Astrocyte (in vitro differentiated cells and primary cell): ENCODE data around the gene MYBPHL. TPM values are rescaled to one million over a fixed set of nuclear protein-coding genes. Genes with fewer than 3 reads are reported as not detected.

Experiments
- DNase-seq: peaks from one replicate; pipeline ENCODE4 v3.0.0-alpha.2; 2010; ENCODE audit warnings: low read depth
- FAIRE-seq: peaks from 2 replicates; lab custom pipeline; 2011; peaks lifted over from hg19 to GRCh38; lab: Jason Lieb, UNC
- H2AFZ ChIP-seq: 2 replicates; pipeline ENCODE4 v1.6.0; 2012; ENCODE audit warnings: low read depth, low read length, inconsistent platforms
- H3K27ac ChIP-seq: 2 replicates; pipeline ENCODE4 v1.5.1; 2011; ENCODE audit warnings: low read depth, low read length, inconsistent platforms
- H3K27me3 ChIP-seq: 2 replicates; pipeline ENCODE4 v1.6.0; 2011; ENCODE audit warnings: low read length, inconsistent platforms; ENCODE audit not compliant: insufficient read depth
- H3K36me3 ChIP-seq: 2 replicates; pipeline ENCODE4 v1.5.1; 2011; ENCODE audit warnings: low read length, inconsistent platforms; ENCODE audit not compliant: insufficient read depth
- H3K4me1 ChIP-seq: 2 replicates; pipeline ENCODE4 v1.5.1; 2011; ENCODE audit warnings: low read length, inconsistent platforms; ENCODE audit not compliant: insufficient read depth
- H3K4me2 ChIP-seq: 2 replicates; pipeline ENCODE4 v1.6.0; 2012; ENCODE audit warnings: low read length, inconsistent platforms
- H3K4me3 ChIP-seq: 2 replicates; pipeline ENCODE4 v1.5.1; 2011; ENCODE audit warnings: low read depth, mild to moderate bottlenecking, low read length, inconsistent platforms; ENCODE audit not compliant: insufficient read depth
- H3K79me2 ChIP-seq: 2 replicates; pipeline ENCODE4 v1.6.0; 2012; ENCODE audit warnings: mild to moderate bottlenecking, low read length, inconsistent platforms; ENCODE audit not compliant: insufficient read depth
- H3K9ac ChIP-seq: 2 replicates; pipeline ENCODE4 v1.6.0; 2012; ENCODE audit warnings: mild to moderate bottlenecking, low read length, inconsistent platforms
- H3K9me3 ChIP-seq: 2 replicates; pipeline ENCODE4 v1.5.1; 2012; ENCODE audit warnings: low read depth, mild to moderate bottlenecking, low read length, inconsistent platforms; ENCODE audit not compliant: insufficient read depth
- H4K20me1 ChIP-seq: 2 replicates; pipeline ENCODE4 v1.6.0; 2012; ENCODE audit warnings: low read length, inconsistent platforms; ENCODE audit not compliant: insufficient read depth
- H3K27ac Mint-ChIP-seq: one replicate; pipeline ENCODE4 v1.8.0; 2021; ENCODE audit warnings: mild to moderate bottlenecking, mixed read lengths; ENCODE audit not compliant: unreplicated experiment
- H3K27me3 Mint-ChIP-seq: one replicate; pipeline ENCODE4 v1.8.0; 2021; ENCODE audit warnings: low read depth, mixed read lengths; ENCODE audit not compliant: unreplicated experiment
- H3K36me3 Mint-ChIP-seq: one replicate; pipeline ENCODE4 v1.8.0; 2021; ENCODE audit warnings: low read depth, mixed read lengths; ENCODE audit not compliant: unreplicated experiment
- H3K4me1 Mint-ChIP-seq: one replicate; pipeline ENCODE4 v1.8.0; 2021; ENCODE audit warnings: low read depth, mixed read lengths; ENCODE audit not compliant: unreplicated experiment
- H3K4me3 Mint-ChIP-seq: one replicate; pipeline ENCODE4 v1.8.0; 2021; ENCODE audit warnings: mild to moderate bottlenecking, moderate library complexity, mixed read lengths; ENCODE audit not compliant: unreplicated experiment
- H3K9me3 Mint-ChIP-seq: one replicate; pipeline ENCODE4 v1.8.0; 2021; ENCODE audit warnings: mild to moderate bottlenecking, mixed read lengths; ENCODE audit not compliant: unreplicated experiment
- CTCF ChIP-seq: IDR thresholded peaks from 2 replicates; pipeline ENCODE4 v1.5.1; 2011; ENCODE audit warnings: low read depth, mild to moderate bottlenecking, inconsistent platforms, low read length, moderate library complexity; ENCODE audit not compliant: insufficient read depth
- EZH2 ChIP-seq: IDR thresholded peaks from 2 replicates; pipeline ENCODE4 v1.6.1; 2012; ENCODE audit warnings: mild to moderate bottlenecking, low read length, inconsistent platforms; ENCODE audit not compliant: insufficient read depth
- total RNA-seq: library from RNA; stranded (reverse); gene quantifications from 2 replicates; pipeline ENCODE4 v1.2.1, GENCODE V29; 2021

The MYBPHL gene
- total RNA-seq, 1 donor from 2014 or later = not detected

- Histone ChIP-seq H3K36me3 (no peaks in the 10 kb centered on the region), H3K27me3 (no peaks in the 10 kb centered on the region), H3K4me3 (peak overlapping the region; percentile 91), H3K9me3 (no peaks in the 10 kb centered on the region), H3K4me2 (peak overlapping the region; percentile 99), H3K79me2 (peaks cover 29% of the 10 kb centered on the region), H4K20me1 (no peaks in the 10 kb centered on the region), H3K9ac (peak overlapping the region; percentile 82), H3K4me1 (peaks cover 31% of the 10 kb centered on the region), H2AFZ (peak overlapping the region; percentile 92), H3K27ac (peak overlapping the region; percentile 52)
- Mint-ChIP-seq H3K4me3 (peak overlapping the region; percentile 99), H3K4me1 (peaks cover 7% of the 10 kb centered on the region), H3K36me3 (peaks cover 7% of the 10 kb centered on the region), H3K27ac (peak overlapping the region; percentile 92), H3K27me3 (no peaks in the 10 kb centered on the region), H3K9me3 (no peaks in the 10 kb centered on the region)
- TF ChIP-seq EZH2 (no peak), CTCF (no peak)
- no peak for FAIRE-seq
- no peak for DNase-seq
These were observed 24.3 kb downstream of the MYBPHL start for GRCh38 chr1:109282497-109282951.

- no peaks in the 10 kb centered on the region for H3K9me3 Mint-ChIP-seq
- H3K9me3 ChIP-seq = no peaks in the 10 kb centered on the region
- TF ChIP-seq CTCF (no peak), EZH2 (no peak)
- H3K27me3 Mint-ChIP-seq = no peaks in the 10 kb centered on the region
- H3K27ac ChIP-seq = peak overlapping the region; percentile 11
- H2AFZ ChIP-seq = peak overlapping the region; percentile 92
- peaks cover 29% of the 10 kb centered on the region for H3K79me2 ChIP-seq
- no peaks in the 10 kb centered on the region for H3K27me3 ChIP-seq
- peaks cover 36% of the 10 kb centered on the region for H3K4me1 ChIP-seq
- H3K4me3 Mint-ChIP-seq = peak overlapping the region; percentile 99
- peak overlapping the region; percentile 82 for H3K9ac ChIP-seq
- FAIRE-seq = no peak
- H3K4me1 Mint-ChIP-seq = peaks cover 12% of the 10 kb centered on the region
- H3K4me2 ChIP-seq = peak overlapping the region; percentile 99
- no peak overlapping the region for H3K27ac Mint-ChIP-seq
- H3K36me3 Mint-ChIP-seq = peaks cover 9% of the 10 kb centered on the region
- no peaks in the 10 kb centered on the region for H4K20me1 ChIP-seq
- H3K4me3 ChIP-seq = peak overlapping the region; percentile 91
- DNase-seq = no peak
- no peaks in the 10 kb centered on the region for H3K36me3 ChIP-seq
These were observed 24.9 kb downstream of the MYBPHL start for GRCh38 chr1:109281680-109282496.

GRCh38 chr1:109280862-109281261 is 25.9 kb downstream of the MYBPHL start:
- H3K4me3 ChIP-seq = no peak overlapping the region
- peaks cover 29% of the 10 kb centered on the region for H3K79me2 ChIP-seq
- Mint-ChIP-seq H3K4me3 (no peak overlapping the region), H3K27me3 (no peaks in the 10 kb centered on the region), H3K4me1 (peaks cover 19% of the 10 kb centered on the region), H3K9me3 (no peaks in the 10 kb centered on the region), H3K27ac (no peak overlapping the region), H3K36me3 (peaks cover 9% of the 10 kb centered on the region)
- H3K36me3 ChIP-seq = no peaks in the 10 kb centered on the region
- H4K20me1 ChIP-seq = no peaks in the 10 kb centered on the region
- FAIRE-seq (no peak), DNase-seq (no peak)
- H3K9me3 ChIP-seq = no peaks in the 10 kb centered on the region
- no peak overlapping the region for H3K27ac ChIP-seq
- peaks cover 46% of the 10 kb centered on the region for H3K4me1 ChIP-seq
- H2AFZ ChIP-seq = no peak overlapping the region
- peak overlapping the region; percentile 99 for H3K4me2 ChIP-seq
- no peaks in the 10 kb centered on the region for H3K27me3 ChIP-seq
- TF ChIP-seq EZH2 = no peak
- no peak for TF ChIP-seq CTCF
- H3K9ac ChIP-seq = peak overlapping the region; percentile 82
